IPS-11a (cell line): ENCODE data around the gene CSTPP1.
"Not testable (repeated sequence)": the region's sequence is repeated elsewhere in the genome, so short reads cannot be mapped to it uniquely, and the experiment has no call there.

Experiments used
- H3K4me3 ChIP-seq: one replicate; pipeline ENCODE4 v1.5.1; 2013; ENCODE audit warnings: low read depth, low read length, control low read depth

The CSTPP1 gene

DNA sequence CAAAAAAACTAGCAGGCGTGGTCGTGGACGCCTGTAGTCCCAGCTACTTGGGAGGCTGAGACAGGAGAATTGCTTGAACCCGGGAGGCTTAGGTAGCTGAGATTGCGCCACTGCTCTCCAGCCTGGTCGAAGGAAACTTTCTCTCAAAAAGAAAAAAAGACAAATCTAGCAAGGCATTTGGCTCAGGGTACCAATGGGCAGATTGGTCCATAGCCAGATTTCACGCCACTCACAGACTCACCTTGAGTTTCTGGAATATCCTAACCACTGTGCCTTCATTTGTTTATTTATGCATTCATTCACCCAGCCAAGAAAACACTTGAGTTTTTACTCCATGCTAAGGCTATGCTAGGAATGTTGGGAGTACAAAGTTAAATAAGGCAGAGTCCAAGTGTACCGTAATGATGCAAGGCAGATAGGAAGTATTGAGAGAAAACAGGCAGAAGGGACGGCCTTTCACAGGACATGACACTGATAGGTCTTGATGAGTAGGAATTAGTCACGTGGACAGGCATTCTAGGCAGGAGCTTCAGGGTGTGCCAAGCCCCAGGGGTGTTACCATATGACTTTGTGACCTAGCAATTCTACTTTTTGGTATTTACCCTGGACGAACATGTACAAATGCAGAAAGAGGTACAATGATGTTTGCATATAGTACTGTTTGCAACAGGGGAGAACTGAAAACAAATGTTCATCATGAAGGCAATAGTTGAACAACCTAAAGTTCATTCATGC is 252.7 kb downstream of the CSTPP1 start:
- H3K4me3 ChIP-seq, result no peak overlapping the region

DNA sequence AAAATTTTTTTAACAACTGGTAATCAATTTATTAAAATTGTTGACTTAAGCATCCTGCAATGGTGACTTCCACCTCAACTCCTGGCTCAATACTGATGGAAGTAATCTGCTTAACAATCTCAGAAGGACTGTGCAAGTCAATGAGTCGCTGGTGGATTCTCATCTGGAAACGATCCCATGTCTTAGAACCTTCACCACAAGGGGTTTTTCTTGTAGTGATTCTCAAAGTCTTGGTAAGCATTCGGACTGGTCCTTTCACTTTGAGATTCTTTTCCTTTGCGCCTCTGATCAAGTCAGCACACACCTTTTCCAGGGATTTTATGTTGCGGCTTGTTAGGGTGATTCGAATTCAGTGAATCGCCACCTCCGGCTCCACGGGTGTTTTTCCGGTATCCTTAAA is 254.6 kb downstream of the CSTPP1 start:
- H3K4me3 ChIP-seq, result not testable (repeated sequence)

- no peak overlapping the region for H3K4me3 ChIP-seq
Observed at GRCh38 chr11:47192111-47192510, 255.6 kb downstream of the CSTPP1 start.

DNA sequence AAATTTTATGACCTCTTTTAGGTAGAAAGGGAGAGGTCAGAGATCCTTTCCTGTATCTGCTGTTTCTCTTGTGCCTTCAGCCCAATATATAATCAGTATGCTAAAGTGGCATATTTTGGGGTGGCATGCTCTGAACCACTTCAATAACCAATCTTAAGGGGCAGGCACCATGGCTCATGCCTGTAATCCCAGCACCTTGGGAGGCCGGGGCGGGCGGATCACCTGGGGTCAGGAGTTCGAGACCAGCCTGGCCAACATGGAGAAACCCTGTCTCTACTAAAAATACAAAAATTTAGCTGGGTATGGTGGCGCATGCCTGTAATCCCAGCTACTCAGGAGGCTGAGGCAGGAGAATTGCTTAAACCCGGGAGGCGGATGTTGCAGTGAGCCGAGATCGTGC is 261.6 kb downstream of the CSTPP1 start:
- not testable (repeated sequence) for H3K4me3 ChIP-seq

GRCh38 chr11:47201015-47201414 is 264.5 kb downstream of the CSTPP1 start:
- no peak overlapping the region for H3K4me3 ChIP-seq

- H3K4me3 ChIP-seq, result no peak overlapping the region
Observed at GRCh38 chr11:47202576-47202975, 266.0 kb downstream of the CSTPP1 start.

GRCh38 chr11:47204637-47204989 is 268.1 kb downstream of the CSTPP1 start:
- H3K4me3 ChIP-seq, result no peak overlapping the region

DNA sequence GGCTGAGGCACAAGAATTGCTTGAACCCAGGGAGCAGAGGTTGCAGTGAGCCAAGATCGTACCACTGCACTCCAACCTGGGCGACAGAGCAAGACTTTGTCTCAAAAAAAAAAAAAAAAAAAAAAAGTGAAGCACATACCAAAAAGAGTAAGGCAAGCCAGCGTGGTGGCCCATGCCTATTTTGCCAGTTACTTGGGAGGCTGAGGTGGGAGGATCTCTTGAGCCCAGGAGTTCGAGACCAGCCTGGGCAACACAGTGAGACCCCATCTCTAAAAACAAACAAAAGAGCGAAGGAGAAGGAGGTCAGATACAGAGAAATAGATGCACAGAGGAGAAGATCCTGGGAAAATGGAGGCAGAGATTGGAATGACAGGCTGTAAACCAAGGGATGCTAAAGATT is 270.0 kb downstream of the CSTPP1 start:
- not testable (repeated sequence) for H3K4me3 ChIP-seq

DNA sequence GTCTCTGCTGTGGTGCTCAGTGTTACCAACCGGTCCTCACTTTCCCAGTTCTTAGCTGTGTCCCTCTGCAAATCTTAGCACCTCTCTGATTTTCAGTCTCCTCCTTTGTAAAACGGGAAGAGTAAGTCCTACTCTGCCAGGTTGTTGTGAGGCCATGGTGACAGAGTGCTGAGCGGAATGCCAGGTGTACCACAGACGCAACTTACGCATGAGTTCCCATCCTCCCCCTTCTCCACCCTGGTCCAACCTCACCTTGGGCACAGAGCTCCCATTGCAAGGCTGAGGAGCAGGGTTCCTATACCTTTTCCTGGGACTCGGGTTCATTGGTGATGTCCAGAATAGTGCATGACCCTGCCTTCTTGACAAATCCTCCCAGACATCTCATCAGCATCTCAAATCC is 270.9 kb downstream of the CSTPP1 start:
- H3K4me3 ChIP-seq, result no peak overlapping the region

DNA sequence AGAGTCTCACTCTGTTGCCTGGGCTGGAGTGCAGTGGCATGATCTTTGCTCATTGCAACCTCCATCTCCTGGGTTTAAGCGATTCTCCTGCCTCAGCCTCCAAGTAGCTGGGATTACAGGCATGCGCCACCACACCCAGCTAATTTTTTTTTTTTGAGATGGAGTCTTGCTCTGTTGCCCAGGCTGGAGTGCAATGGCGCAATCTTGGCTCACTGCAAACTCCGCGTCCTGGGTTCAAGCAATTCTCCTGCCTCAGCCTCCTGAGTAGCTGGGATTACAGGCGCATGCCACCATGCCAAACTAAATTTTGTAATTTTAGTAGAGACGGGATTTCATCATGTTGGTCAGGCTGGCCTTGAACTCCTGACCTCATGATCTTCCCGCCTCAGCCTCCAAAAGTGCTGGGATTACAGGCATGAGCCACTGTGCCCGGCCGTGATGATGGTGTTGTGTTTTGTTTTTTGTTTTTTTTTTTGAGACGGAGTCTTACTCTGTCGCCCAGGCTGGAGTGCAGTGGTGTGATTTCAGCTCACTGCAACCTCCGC is 271.5 kb downstream of the CSTPP1 start:
- H3K4me3 ChIP-seq, result not testable (repeated sequence)

DNA sequence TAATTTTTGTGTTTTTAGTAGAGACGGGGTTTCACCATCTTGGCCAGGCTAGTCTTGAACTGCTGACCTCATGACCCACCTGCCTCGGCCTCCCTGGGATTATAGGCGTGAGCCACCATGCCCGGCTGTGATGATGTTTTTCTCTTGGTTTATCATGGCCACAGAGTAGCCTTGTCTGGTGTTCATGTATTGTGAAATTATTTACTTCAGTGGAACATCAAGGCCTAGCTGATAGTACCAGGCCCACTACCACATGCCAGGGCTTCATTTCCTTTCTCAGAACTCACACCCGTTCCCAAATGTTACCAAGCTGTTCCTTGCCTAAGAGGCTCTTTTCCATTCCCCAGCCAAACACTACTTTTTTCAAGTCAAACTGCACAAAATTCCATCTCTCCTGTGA is 272.1 kb downstream of the CSTPP1 start:
- H3K4me3 ChIP-seq, result no peak overlapping the region
